T-helper 17 cell (primary cell): ENCODE results near the gene DHPS. TPM values are rescaled to one million over a fixed set of nuclear protein-coding genes. Genes with fewer than 3 reads are reported as not detected.
A peak's percentile ranks its signal among the peaks of the same experiment; 100 is the strongest.
"Not testable (repeated sequence)": the region's sequence is repeated elsewhere in the genome, so short reads cannot be mapped to it uniquely, and the experiment has no call there.

Experiments
- ATAC-seq: fragments of 150-1000 bp; cut with Tn5 transposase; 2 replicates; pipeline ENCODE4 v1.10.0; 2021; ENCODE audit warnings: mild to moderate bottlenecking, moderate library complexity
- DNase-seq, 3 donors: peaks; one replicate each; pipeline versions ENCODE4 v3.0.0 to v3.0.0-alpha.2; 2020 to 2021
- H3K9me3 ChIP-seq: one replicate; pipeline ENCODE4 v1.7.0; 2013; ENCODE audit warnings: low read length, mild to moderate bottlenecking; ENCODE audit not compliant: control insufficient read depth, poor library complexity, severe bottlenecking
- H3K27ac Mint-ChIP-seq: one replicate; pipeline ENCODE4 v1.8.0; 2022; ENCODE audit warnings: mild to moderate bottlenecking, moderate library complexity, mixed read lengths
- H3K27me3 Mint-ChIP-seq: one replicate; pipeline ENCODE4 v1.8.0; 2022; ENCODE audit warnings: mixed read lengths
- H3K36me3 Mint-ChIP-seq: one replicate; pipeline ENCODE4 v1.8.0; 2022; ENCODE audit warnings: low read depth, mixed read lengths
- H3K4me1 Mint-ChIP-seq: one replicate; pipeline ENCODE4 v1.8.0; 2022; ENCODE audit warnings: mild to moderate bottlenecking, mixed read lengths
- H3K4me3 Mint-ChIP-seq: one replicate; pipeline ENCODE4 v1.8.0; 2022; ENCODE audit warnings: mild to moderate bottlenecking, moderate library complexity, mixed read lengths
- total RNA-seq, 4 donors: library from RNA in 2 of 4; stranded (reverse) in 2 of 4; gene quantifications; one replicate each; pipeline ENCODE4 v1.2.3 and lab custom pipeline; 2022 to 2026

DHPS gene
- total RNA-seq = 100 to 1,000 TPM; 126 to 147 TPM
- 10.9 to 18.1 reads per million in 2 donors for total RNA-seq (lab: John Stamatoyannopoulos, UW)

DNA sequence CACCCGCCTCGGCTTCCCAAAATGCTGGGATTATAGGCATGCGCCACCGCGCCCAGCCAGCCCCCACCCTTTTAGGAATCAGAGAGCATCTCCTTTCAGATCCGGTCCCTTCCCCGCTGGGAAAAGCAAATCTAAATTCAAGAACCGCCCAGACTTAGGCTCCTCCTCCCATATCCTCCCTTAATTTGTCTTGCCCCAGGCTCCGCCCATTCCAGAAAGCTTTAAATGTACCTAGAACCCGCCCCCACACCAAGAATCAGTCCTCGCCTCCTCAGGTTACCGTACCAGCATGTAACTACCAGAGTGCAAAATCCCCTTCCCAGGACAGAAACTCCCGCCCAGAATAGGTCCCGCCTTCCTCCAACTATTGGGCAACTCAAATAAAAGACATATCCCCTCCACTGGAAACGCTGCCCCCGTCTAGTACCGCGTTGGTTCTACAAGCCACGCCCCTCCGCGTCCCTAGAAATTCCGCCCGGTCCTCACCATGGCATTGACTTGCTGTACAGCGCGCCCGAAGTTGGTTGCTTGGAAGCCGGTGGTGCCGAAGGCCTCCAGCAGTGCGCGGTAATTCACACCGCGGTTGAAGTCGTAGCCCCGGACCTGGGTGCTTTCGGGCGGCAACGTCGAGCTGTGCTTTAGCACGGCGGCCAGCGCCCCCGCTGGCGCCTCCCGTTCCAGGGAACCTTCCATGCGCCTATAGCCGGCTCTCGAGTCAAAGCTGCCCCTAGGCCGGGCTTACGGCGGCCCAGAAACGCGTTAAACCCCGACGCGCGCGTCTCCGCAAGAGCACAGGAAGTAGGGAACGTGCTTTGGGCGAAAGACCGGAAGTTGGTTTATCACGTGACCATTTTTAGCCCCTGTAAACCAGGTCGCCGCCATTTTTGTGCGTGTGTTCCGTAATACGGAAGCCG lies at the start of gene DHPS:
TSS of gene DHPS (minus strand) at position 807 of the 914 bp plus-strand sequence. CDS start at position 693, 114 bp downstream.
- H3K27ac Mint-ChIP-seq = peak within 1 kb of the TSS; percentile 99
- H3K4me3 Mint-ChIP-seq = peak within 1 kb of the TSS; percentile 98
- DNase-seq = peak; percentile 72 to 82 (median 76)
- peaks cover 15% of the 10 kb centered on the region for H3K4me1 Mint-ChIP-seq
- H3K36me3 Mint-ChIP-seq = peaks cover 5% of the 10 kb centered on the region
- no peaks in the 10 kb centered on the region for H3K9me3 ChIP-seq
- peak; percentile 83 for ATAC-seq
- H3K27me3 Mint-ChIP-seq = no peaks in the 10 kb centered on the region

DNA sequence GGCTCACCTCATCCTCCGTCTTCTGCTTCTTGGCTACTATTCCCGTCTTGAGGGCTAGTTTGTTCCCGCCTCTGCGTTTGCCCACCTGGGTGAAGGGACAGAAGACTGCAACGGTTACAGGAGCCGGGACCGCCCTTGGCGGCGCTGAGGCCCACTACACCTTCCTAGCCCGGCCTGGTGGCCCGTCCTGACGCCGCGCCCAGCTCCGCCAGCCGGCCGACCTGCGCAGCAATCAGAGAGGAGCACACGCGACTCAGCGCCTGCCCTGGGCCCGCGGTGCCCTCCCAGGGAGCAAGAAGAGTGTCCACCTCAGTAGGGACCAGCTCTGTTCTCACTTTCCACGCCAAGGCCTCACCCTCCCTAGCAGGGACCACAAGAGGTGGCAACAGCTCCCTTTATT lies 49.7 kb upstream of the DHPS start:
- no peak for DNase-seq
- Mint-ChIP-seq H3K36me3 (peaks cover 3% of the 10 kb centered on the region), H3K4me1 (peaks cover 19% of the 10 kb centered on the region), H3K27ac (no peak overlapping the region), H3K27me3 (no peaks in the 10 kb centered on the region), H3K4me3 (no peak overlapping the region)
- ATAC-seq = no peak
- H3K9me3 ChIP-seq = no peaks in the 10 kb centered on the region

DNA sequence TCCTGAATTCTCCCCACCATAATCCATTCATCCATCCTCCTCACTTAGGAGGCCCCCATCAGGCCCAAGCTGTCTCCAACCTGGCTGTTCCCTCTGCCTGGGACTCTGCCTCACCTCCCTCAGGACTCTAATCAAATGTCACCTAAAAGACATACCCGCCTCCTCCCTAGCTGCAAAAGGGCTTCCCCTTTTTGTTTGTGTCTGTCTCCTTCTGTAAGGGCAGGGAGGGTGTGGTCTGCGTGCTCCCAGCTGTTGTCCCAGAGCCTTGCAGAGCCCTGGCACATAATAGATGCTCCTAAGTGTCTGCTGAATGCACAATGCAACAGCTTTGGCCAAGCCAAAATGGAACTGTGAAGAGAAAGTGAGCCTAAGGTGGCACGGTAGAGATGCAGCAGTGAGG lies 48.4 kb upstream of the DHPS start:
- H3K4me3 Mint-ChIP-seq = peak overlapping the region; percentile 31
- H3K27me3 Mint-ChIP-seq = no peaks in the 10 kb centered on the region
- H3K27ac Mint-ChIP-seq = peak overlapping the region; percentile 69

DNA sequence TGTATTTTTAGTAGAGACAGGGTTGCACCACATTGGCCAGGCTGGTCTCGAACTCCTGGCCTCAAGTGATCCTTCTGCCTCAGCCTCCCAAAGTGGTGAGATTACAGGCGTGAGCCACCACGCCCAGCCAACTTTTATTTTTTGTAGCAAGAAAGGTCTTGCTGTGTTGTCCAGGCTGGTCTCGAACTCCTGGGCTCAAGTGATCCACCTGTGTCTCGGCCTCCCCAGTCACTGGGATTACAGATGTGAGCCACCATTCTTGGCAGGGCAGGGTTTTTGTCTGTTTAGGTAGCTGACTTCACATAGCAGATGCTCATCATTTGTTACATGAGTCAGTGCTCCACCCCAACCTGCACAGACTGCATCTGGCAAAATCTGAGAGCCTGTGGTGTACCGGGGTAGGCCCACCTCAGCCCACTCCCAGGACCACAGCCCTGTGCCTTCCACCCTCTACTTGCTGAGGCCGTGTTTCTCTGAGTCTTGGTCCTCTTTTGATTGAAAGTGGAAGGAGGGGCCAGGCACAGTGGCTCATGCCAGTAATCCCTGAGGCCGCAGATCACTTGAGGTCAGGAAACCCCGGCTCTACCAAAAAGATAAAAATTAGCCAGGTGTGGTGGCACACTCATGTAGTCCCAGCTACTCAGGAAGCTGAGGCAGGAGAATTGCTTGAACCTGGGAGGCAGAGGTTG lies 46.2 kb upstream of the DHPS start:
- peak overlapping the region; percentile 39 for H3K27ac Mint-ChIP-seq
- H3K4me1 Mint-ChIP-seq = peaks cover 23% of the 10 kb centered on the region
- DNase-seq = no peak
- no peaks in the 10 kb centered on the region for H3K27me3 Mint-ChIP-seq
- ATAC-seq = no peak
- no peak overlapping the region for H3K4me3 Mint-ChIP-seq
- peaks cover 3% of the 10 kb centered on the region for H3K36me3 Mint-ChIP-seq
- H3K9me3 ChIP-seq = no peaks in the 10 kb centered on the region

More for the DNA sequence above, 48.4 kb upstream of the DHPS start:
- peaks cover 3% of the 10 kb centered on the region for H3K36me3 Mint-ChIP-seq
- no peaks in the 10 kb centered on the region for H3K9me3 ChIP-seq
- H3K4me1 Mint-ChIP-seq = peaks cover 19% of the 10 kb centered on the region
- DNase-seq = no peak
- no peak for ATAC-seq

DNA sequence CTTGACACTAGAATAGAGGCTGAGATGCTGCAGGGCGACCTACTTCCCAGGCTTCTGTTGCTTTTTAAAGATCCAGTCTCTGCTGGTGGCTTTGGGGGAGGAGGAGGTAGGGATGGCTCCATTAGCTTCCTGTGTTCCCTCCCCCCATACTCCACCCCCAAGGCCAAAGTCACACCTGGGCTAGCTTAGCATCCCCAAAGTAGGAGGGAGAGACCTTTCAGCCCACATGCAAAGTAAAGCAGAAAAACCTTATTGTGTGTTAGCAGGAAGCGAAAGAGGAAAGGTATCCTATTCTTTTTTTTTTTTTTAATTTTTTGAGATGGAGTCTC lies 45.3 kb upstream of the DHPS start:
- H3K4me3 Mint-ChIP-seq = peak overlapping the region; percentile 47
- H3K9me3 ChIP-seq = no peaks in the 10 kb centered on the region
- ATAC-seq (no peak), DNase-seq (no peak)
- peaks cover 3% of the 10 kb centered on the region for H3K36me3 Mint-ChIP-seq
- H3K27ac Mint-ChIP-seq = no peak overlapping the region
- peaks cover 23% of the 10 kb centered on the region for H3K4me1 Mint-ChIP-seq
- no peaks in the 10 kb centered on the region for H3K27me3 Mint-ChIP-seq

DNA sequence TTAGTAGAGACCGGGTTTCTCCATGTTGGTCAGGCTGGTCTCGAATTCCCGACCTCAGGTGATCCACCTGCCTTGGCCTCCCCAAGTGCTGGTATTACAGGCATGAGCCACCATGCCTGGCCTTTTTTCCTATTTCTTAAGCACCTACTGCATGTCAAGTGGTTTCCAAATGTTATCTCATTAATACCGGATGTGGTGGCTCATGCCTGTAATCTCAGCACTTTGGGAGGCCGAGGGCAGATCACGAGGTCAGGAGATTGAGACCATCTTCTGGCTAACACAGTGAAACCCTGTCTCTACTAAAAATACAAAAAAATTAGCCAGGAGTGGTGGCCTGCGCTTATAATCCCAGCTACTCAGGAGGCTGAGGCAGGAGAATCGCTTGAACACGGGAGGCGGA lies 43.9 kb upstream of the DHPS start:
- H3K27ac Mint-ChIP-seq, H3K9me3 ChIP-seq, ATAC-seq, H3K4me3 Mint-ChIP-seq, DNase-seq, H3K27me3 Mint-ChIP-seq, H3K36me3 Mint-ChIP-seq: not testable (repeated sequence)
- H3K4me1 Mint-ChIP-seq = peaks cover 33% of the 10 kb centered on the region

DNA sequence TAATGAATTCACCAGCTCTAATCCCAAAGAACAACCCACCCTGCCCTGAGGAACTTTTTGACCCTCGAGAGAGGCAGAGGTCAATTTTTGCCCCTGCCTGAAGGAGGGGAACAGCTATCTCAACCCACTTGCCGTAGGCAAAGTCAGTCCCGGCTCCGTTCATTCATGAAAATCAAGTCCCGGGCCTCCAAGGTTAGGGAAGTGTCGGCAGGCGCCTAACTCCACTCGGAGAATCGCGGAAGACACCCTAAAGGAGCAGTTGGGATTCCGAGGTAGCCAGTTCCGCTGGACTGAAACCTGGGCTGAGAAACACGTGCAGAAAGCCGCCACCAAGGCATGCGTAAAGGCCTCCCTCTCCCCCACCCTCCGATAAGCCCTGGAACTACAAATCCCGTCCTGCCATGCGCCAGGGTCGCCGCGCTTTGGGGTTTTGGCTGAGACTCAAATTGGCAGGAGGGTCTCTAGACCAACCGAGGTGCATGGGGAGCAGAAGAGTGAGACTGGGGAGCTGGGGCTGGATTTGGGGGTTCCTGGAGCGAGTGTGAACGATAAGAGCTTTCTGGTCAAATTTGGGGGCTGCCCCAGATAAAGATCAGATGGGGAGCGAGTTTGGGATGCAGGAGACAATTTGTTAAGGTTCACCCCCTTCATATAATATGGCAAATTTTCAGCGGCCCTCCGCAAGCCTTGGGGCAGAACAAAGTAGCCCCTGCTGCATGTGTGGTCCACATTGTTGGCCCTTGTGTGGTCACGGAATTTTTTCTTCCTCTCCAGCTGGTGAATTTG lies 42.2 kb upstream of the DHPS start, which contains the start of gene TNPO2:
TSS of gene TNPO2 (minus strand) at position 292 of the 786 bp plus-strand sequence. CDS start 2,955 bp downstream, outside the sequence.
- peaks cover 31% of the 10 kb centered on the region for H3K4me1 Mint-ChIP-seq
- peak within 1 kb of the TSS; percentile 96 for H3K4me3 Mint-ChIP-seq
- no peaks in the 10 kb centered on the region for H3K9me3 ChIP-seq
- DNase-seq = peak; percentile 30 to 38 (median 32)
- ATAC-seq = peak; percentile 42
- H3K36me3 Mint-ChIP-seq = no peaks in the 10 kb centered on the region
- no peaks in the 10 kb centered on the region for H3K27me3 Mint-ChIP-seq
- H3K27ac Mint-ChIP-seq = peak within 1 kb of the TSS; percentile 95

DNA sequence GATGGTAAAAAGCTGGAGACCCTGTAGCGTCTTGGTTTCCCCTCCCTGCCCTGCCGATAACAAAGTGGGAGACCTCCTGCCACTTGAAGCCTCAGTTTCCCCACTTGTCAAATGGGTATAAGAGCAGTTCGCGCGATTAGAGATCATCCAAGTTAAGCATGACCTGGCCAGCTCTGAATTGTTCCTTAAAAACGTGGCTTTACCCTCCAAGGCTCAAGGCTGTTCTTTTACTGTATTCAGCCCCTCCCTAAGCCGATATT lies 41.6 kb upstream of the DHPS start:
- no peak for DNase-seq
- Mint-ChIP-seq H3K27ac (peak overlapping the region; percentile 95), H3K4me1 (peaks cover 31% of the 10 kb centered on the region), H3K36me3 (no peaks in the 10 kb centered on the region), H3K27me3 (no peaks in the 10 kb centered on the region), H3K4me3 (peak overlapping the region; percentile 96)
- ATAC-seq = no peak
- H3K9me3 ChIP-seq = no peaks in the 10 kb centered on the region

DNA sequence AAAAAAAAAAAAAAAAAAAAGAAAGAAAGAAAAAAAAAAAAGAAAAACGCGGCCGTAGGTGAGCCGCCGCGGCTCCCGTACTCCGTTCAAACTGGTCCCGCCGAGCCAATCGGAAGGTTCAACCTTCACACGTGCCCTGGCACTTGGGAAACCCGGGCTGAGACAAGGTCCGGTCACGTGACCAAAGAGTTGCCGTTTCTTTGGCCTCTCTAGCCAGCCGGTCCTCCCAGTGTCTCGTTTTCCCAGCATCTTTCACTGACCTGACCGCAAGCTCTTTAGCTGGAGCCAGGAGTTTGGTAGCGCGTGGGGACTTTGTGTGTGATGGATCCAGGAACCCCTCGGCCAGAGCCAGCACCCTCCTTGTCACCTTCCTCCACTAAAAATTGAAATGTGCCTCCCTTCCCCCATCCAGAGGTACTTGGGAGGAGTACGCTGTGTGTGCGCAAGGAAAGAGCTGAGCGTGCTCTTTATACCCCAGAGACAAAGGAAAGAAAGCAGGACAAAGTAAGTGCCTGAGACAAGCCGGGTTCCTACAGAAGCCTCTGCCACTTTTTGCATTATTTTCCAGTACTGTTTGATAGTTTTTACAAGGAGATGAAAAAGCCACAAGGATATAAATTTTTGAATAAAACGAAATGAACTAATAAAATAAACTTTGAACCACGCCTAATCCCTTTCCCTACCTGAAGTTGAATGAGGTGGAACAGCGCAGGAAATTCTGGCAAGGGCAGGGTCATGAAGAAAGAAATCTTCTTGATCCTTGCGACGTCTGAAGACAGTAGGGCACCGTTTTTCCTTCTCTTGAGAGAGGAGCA lies 41.1 kb upstream of the DHPS start:
- Mint-ChIP-seq H3K4me3 (peak overlapping the region; percentile 96), H3K36me3 (no peaks in the 10 kb centered on the region), H3K4me1 (peaks cover 31% of the 10 kb centered on the region), H3K27ac (peak overlapping the region; percentile 95), H3K27me3 (no peaks in the 10 kb centered on the region)
- peak; percentile 93 for ATAC-seq
- peak; percentile 86 to 89 (median 86) for DNase-seq
- no peaks in the 10 kb centered on the region for H3K9me3 ChIP-seq

DNA sequence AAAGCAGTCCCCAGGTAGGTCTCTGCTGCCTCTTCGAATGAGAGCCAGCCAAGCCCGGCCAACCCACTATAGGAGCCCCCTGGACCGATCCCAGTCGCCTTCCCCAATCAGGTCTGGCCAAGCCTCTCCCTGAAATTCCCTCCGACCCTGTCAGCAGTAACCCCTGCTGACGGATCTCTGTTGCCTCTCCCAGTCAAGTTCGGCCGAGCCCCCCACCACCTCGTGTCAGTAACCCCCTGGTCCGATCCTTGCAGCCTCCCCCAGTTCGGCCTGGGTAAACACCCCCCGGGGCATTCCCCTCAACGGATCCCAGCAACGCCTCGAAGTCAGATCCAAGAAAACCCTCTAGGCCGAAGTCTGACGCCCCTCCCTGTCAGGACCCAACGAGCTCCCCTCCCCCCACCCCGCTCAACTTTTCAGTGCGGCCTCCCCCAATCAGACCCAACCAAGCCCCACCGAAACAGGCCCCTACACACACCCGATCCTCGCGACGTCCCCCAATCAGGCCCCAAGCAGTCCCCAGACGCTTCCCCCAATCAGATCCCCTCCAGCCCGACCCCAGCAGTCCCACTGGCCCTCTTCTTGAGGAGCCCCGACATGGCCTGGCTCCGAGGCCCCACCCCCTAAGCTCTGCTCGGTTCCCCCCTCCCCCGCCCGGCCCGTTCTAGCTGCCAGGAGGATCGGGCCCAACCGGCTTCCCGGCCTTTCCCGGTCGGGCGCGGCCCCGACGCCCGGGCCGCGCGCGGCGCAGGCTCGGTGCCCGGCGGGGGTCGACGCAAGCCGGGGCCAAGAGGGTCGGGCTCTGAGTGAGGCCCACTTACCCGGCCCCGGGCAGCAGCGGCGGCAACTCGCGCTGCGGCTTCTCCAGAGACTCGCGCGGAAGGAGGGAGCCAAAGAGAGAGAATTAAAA lies 40.2 kb upstream of the DHPS start:
- H3K9me3 ChIP-seq = no peaks in the 10 kb centered on the region
- H3K27me3 Mint-ChIP-seq = no peaks in the 10 kb centered on the region
- peak; percentile 52 for ATAC-seq
- H3K4me3 Mint-ChIP-seq = peak overlapping the region; percentile 96
- peak in 2 of 3 donors; percentile 37 to 43 for DNase-seq
- peak overlapping the region; percentile 95 for H3K27ac Mint-ChIP-seq
- no peaks in the 10 kb centered on the region for H3K36me3 Mint-ChIP-seq
- peaks cover 31% of the 10 kb centered on the region for H3K4me1 Mint-ChIP-seq

DNA sequence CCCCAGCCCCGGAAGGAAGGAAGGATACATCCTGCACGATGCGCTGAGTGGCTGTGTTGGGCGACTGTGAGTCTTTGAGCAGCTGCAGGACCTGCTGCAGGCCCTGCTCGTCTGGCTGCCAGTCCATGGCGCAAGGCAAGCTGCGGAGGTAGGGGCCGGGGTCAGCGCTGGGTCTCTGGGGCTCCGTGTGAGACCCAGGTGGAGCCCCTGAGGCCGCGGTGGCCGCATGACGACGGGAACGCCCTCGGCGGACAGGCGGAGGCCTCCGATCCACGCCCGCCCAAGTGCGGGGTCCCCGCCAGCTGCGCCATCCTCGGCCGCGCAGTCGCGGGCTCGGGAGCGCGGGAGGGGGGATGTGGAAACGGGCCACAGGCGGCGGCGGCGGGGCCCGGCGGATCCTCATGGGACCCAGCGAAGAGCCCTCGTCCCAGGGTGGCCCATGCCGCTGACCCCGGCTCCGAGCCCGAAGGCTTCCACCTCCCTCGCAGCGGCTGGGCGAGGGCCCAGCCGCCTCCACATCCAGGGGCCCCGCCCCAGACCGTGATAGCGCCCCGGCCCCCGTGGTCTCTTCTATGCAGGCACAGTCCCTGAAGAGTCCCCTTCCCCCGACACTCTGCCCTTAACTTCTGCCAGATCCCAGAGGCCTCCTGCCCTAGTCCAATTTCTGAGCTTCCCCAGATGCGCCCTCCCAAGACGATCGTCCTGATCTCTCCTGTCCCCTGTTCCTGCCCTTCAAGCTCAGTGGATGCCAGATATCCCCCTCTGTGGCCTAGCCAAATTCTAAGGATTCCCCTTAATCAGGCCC lies 39.4 kb upstream of the DHPS start:
- ATAC-seq = no peak

More for the DNA sequence above, 39.4 kb upstream of the DHPS start:
- Mint-ChIP-seq H3K4me3 (peak overlapping the region; percentile 96), H3K27me3 (no peaks in the 10 kb centered on the region), H3K4me1 (peaks cover 28% of the 10 kb centered on the region), H3K27ac (peak overlapping the region; percentile 95), H3K36me3 (peaks cover 2% of the 10 kb centered on the region)
- no peaks in the 10 kb centered on the region for H3K9me3 ChIP-seq
- no peak for DNase-seq
